ENCODE data around the gene SLC34A1.

DNA sequence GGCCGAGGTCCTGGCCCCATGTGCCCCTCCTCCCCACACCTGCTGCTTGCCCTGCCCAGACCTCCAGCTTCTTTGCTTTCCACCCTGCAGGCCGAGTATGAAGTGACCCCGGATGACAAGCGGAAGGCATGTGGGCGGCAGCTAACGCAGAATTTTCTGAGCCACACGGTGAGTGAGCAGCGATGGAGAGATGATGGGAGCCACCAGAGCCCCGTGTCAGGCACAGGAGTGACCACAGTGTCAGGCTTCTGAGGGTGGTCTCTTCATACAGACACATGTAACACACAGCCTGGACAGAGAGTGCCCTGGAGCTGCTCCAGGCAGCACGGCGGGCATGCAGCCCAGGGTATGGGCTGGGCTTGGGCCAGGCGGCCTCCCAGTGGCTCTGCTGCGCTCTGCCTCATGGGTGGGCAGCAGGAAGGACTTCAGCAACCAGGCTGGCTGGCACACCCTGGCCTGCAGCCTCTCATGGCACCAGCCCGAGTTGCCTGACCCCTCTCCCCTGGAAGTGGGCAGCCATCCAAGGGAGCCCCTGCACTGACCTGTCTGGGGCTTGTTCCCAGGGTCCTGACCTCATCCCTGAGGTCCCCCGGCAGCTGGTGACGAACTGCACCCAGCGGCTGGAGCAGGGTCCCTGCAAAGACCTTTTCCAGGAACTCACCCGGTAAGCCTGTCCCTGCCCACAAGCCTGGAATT, 48.1 kb downstream of the SLC34A1 start:
- TF ChIP-seq, protein P1, sequence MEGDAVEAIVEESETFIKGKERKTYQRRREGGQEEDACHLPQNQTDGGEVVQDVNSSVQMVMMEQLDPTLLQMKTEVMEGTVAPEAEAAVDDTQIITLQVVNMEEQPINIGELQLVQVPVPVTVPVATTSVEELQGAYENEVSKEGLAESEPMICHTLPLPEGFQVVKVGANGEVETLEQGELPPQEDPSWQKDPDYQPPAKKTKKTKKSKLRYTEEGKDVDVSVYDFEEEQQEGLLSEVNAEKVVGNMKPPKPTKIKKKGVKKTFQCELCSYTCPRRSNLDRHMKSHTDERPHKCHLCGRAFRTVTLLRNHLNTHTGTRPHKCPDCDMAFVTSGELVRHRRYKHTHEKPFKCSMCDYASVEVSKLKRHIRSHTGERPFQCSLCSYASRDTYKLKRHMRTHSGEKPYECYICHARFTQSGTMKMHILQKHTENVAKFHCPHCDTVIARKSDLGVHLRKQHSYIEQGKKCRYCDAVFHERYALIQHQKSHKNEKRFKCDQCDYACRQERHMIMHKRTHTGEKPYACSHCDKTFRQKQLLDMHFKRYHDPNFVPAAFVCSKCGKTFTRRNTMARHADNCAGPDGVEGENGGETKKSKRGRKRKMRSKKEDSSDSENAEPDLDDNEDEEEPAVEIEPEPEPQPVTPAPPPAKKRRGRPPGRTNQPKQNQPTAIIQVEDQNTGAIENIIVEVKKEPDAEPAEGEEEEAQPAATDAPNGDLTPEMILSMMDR (tag by site-specific recombination; IDR thresholded peaks at IDR 0.05): no peak
- TF ChIP-seq, protein P2, sequence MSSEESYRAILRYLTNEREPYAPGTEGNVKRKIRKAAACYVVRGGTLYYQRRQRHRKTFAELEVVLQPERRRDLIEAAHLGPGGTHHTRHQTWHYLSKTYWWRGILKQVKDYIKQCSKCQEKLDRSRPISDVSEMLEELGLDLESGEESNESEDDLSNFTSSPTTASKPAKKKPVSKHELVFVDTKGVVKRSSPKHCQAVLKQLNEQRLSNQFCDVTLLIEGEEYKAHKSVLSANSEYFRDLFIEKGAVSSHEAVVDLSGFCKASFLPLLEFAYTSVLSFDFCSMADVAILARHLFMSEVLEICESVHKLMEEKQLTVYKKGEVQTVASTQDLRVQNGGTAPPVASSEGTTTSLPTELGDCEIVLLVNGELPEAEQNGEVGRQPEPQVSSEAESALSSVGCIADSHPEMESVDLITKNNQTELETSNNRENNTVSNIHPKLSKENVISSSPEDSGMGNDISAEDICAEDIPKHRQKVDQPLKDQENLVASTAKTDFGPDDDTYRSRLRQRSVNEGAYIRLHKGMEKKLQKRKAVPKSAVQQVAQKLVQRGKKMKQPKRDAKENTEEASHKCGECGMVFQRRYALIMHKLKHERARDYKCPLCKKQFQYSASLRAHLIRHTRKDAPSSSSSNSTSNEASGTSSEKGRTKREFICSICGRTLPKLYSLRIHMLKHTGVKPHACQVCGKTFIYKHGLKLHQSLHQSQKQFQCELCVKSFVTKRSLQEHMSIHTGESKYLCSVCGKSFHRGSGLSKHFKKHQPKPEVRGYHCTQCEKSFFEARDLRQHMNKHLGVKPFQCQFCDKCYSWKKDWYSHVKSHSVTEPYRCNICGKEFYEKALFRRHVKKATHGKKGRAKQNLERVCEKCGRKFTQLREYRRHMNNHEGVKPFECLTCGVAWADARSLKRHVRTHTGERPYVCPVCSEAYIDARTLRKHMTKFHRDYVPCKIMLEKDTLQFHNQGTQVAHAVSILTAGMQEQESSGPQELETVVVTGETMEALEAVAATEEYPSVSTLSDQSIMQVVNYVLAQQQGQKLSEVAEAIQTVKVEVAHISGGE (tag by site-specific recombination; conservative IDR thresholded peaks at IDR 0.05; ENCODE audit: low read depth): no peak
- TF ChIP-seq KLF1 (tag by site-specific recombination; IDR thresholded peaks at IDR 0.05) (no peak), ZNF558 (tag by site-specific recombination; IDR thresholded peaks at IDR 0.05) (no peak), ZNF530 (tag by site-specific recombination; IDR thresholded peaks at IDR 0.05; ENCODE audit: low read depth) (no peak), ZFP41 (tag by site-specific recombination; IDR thresholded peaks at IDR 0.05; ENCODE audit: borderline replicate concordance) (no peak), ZNF626 (tag by site-specific recombination; IDR thresholded peaks at IDR 0.05) (no peak), ZFP37 (tag by site-specific recombination; IDR thresholded peaks at IDR 0.05) (no peak), ZNF274 (IDR thresholded peaks at IDR 0.05; ENCODE audit: low read length) (no peak), ZNF274 (tag by site-specific recombination; IDR thresholded peaks at IDR 0.05; ENCODE audit: borderline replicate concordance) (no peak)
- TF ChIP-seq, protein P3, sequence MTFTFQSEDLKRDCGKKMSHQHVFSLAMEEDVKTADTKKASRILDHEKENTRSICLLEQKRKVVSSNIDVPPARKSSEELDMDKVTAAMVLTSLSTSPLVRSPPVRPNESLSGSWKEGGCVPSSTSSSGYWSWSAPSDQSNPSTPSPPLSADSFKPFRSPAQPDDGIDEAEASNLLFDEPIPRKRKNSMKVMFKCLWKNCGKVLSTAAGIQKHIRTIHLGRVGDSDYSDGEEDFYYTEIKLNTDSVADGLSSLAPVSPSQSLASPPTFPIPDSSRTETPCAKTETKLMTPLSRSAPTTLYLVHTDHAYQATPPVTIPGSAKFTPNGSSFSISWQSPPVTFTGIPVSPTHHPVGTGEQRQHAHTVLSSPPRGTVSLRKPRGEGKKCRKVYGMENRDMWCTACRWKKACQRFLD (tag by site-specific recombination; IDR thresholded peaks at IDR 0.05): no peak

Data from HEK293 (cell line).